ENCODE measurements around the gene SDCCAG8. TPM values are rescaled to one million over a fixed set of nuclear protein-coding genes. Genes with fewer than 3 reads are reported as not detected.

Gene SDCCAG8
- total and polyA plus RNA-seq, 2 of the 8 experiments (the other 6 are each of a cell fraction or from before 2014, with no cell fraction given), result 15.6 to 21.0 TPM

DNA sequence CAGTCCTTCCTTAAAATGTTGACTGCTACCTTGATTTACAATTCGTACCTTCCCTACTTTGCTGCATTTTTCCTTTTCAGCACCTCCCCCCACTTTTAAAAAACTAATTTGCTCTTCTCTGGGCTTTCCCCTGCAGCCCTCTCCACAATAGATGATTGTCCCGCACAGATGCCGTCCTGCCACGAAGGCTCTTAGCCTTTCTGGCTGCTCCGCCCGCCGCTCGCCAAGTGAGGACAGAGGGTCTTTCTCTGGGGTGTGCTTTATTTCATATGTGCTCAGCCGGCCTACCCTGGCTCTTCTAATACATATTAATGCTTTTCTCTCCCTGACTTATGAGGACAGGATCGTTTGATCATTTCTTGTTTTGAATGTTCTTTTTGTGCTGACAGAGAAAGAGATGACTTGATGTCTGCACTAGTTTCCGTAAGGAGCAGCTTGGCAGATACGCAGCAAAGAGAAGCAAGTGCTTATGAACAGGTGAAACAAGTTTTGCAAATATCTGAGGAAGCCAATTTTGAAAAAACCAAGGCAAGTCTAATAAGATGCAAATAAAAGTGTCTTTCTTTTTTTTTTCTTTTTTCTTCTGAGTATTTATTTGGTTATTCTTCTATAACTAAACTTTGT is 60.6 kb downstream of the SDCCAG8 start:
- no peaks in the 10 kb centered on the region for H3K27me3 ChIP-seq (replicated peaks in 1 of 4; ENCODE audit: control insufficient read depth in 3 of 4, extremely low read depth in 1 of 4, insufficient read depth in 3 of 4, low read length in 3 of 4)
- H2BK12ac ChIP-seq (ENCODE audit: low read depth, low read length), result no peak overlapping the region
- H3K18ac ChIP-seq (ENCODE audit: extremely low read depth, low read length), result no peak overlapping the region
- peak overlapping the region; percentile 18 to 57 for H3K4me2 ChIP-seq (ENCODE audit: insufficient read depth in 1 of 2, low read depth in 2 of 2, low read length in 2 of 2)
- peak overlapping the region; percentile 19; the same call in 1 of the 2 replicates for H3K27ac ChIP-seq (ENCODE audit: low read depth, low read length)
- no peaks in the 10 kb centered on the region for H3K79me2 ChIP-seq (ENCODE audit: control insufficient read depth in 1 of 2, insufficient read depth in 2 of 2, low read length in 2 of 2)
- H3K4ac ChIP-seq (replicated peaks; ENCODE audit: insufficient read length, low read depth, low read length), result peak overlapping the region; percentile 0
- ChIA-PET POLR2A (ENCODE audit: partially characterized antibody) (interaction anchor here (0.7 kb wide), 1 partner anchor 21 kb away, joined by 3 read pairs; no protein-coding TSS in a partner anchor), CTCF (ENCODE audit: partially characterized antibody) (no interaction called here)
- H4K91ac ChIP-seq (replicated peaks; ENCODE audit: insufficient read length, low read length), result no peak overlapping the region
- no peak overlapping the region for H2BK20ac ChIP-seq (ENCODE audit: low read length)
- H3K4me1 ChIP-seq (replicated peaks in 1 of 4; ENCODE audit: control insufficient read depth in 3 of 4, insufficient read depth in 4 of 4, low read length in 3 of 4), result peaks cover 0 to 4% (median 1%) of the 10 kb centered on the region in 4 experiments; a peak in 3 of 7 replicates
- no peak overlapping the region for H3K23ac ChIP-seq (ENCODE audit: insufficient read length)
- H3K9ac ChIP-seq (replicated peaks in 1 of 4; ENCODE audit: extremely low read depth in 1 of 4, low read depth in 3 of 4, low read length in 3 of 4), result no peak overlapping the region
- H4K20me1 ChIP-seq (replicated peaks in 1 of 2; ENCODE audit: control insufficient read depth in 1 of 2, insufficient read depth in 2 of 2, low read length in 2 of 2), result no peaks in the 10 kb centered on the region
- H3K14ac ChIP-seq (ENCODE audit: insufficient read length), result no peak overlapping the region
- no peak overlapping the region for H4K8ac ChIP-seq (ENCODE audit: extremely low read depth, insufficient read depth, low read length)
- no peak overlapping the region for H4K5ac ChIP-seq (ENCODE audit: insufficient read length, low read depth, low read length)
- no peaks in the 10 kb centered on the region for H3K79me1 ChIP-seq (ENCODE audit: low read depth, low read length)
- peak overlapping the region in 1 of 4 experiments; percentile 35; a peak in 2 of 8 replicates for H3K4me3 ChIP-seq (ENCODE audit: extremely low read depth in 1 of 4, insufficient read depth in 2 of 4, low read depth in 3 of 4, low read length in 4 of 4)
- H3K9me3 ChIP-seq (ENCODE audit: insufficient read depth in 2 of 2, low read depth in 1 of 2, low read length in 1 of 2), result no peaks in the 10 kb centered on the region
- H2BK5ac ChIP-seq (ENCODE audit: low read depth, low read length), result no peak overlapping the region
- no peak overlapping the region for H2BK120ac ChIP-seq (replicated peaks; ENCODE audit: low read depth, low read length)
- DNase-seq (ENCODE audit: low read depth in 1 of 2, low spot score in 2 of 2) (peak in 1 of 2 experiments; percentile 13), FAIRE-seq (no peak)
- H3K23me2 ChIP-seq (ENCODE audit: low read depth, low read length), result no peaks in the 10 kb centered on the region
- H2AK5ac ChIP-seq (ENCODE audit: low read depth, low read length), result no peak overlapping the region
- 0 out of 2 replicates have a peak overlapping the region, but pooled peaks have one; percentile 25 for H2BK15ac ChIP-seq (ENCODE audit: low read length)
- H3K56ac ChIP-seq (replicated peaks; ENCODE audit: insufficient read length, low read depth, low read length), result no peak overlapping the region
- WGBS, 2 experiments (ENCODE audit: extremely low coverage in 1 of 2, insufficient coverage in 1 of 2, insufficient read length in 1 of 2, insufficient replicate concordance in 2 of 2, low coverage in 1 of 2, low lambda C conversion rate in 2 of 2, missing lambda C conversion rate in 1 of 2), result 36% methylated on average over 12 of the region's 12 CpGs; no CpG with 5 or more reads in 1 of the 2 experiments
- H3K36me3 ChIP-seq (ENCODE audit: control insufficient read depth in 2 of 4, insufficient read depth in 4 of 4, low read length in 3 of 4), result no peaks in the 10 kb centered on the region
- no peak overlapping the region; the same call in 1 of the 2 replicates for H2AFZ ChIP-seq (ENCODE audit: low read length)
- TF ChIP-seq, protein P1, sequence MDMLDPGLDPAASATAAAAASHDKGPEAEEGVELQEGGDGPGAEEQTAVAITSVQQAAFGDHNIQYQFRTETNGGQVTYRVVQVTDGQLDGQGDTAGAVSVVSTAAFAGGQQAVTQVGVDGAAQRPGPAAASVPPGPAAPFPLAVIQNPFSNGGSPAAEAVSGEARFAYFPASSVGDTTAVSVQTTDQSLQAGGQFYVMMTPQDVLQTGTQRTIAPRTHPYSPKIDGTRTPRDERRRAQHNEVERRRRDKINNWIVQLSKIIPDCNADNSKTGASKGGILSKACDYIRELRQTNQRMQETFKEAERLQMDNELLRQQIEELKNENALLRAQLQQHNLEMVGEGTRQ (IDR thresholded peaks at IDR 0.05; ENCODE audit: low read length), result no peak
- TF ChIP-seq, protein P2, sequence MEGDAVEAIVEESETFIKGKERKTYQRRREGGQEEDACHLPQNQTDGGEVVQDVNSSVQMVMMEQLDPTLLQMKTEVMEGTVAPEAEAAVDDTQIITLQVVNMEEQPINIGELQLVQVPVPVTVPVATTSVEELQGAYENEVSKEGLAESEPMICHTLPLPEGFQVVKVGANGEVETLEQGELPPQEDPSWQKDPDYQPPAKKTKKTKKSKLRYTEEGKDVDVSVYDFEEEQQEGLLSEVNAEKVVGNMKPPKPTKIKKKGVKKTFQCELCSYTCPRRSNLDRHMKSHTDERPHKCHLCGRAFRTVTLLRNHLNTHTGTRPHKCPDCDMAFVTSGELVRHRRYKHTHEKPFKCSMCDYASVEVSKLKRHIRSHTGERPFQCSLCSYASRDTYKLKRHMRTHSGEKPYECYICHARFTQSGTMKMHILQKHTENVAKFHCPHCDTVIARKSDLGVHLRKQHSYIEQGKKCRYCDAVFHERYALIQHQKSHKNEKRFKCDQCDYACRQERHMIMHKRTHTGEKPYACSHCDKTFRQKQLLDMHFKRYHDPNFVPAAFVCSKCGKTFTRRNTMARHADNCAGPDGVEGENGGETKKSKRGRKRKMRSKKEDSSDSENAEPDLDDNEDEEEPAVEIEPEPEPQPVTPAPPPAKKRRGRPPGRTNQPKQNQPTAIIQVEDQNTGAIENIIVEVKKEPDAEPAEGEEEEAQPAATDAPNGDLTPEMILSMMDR (IDR thresholded peaks at IDR 0.05; ENCODE audit: control extremely low read depth in 1 of 3, insufficient read depth in 1 of 3, low read depth in 1 of 3, low read length in 3 of 3), result no peak
- no peak for TF ChIP-seq YY1 (IDR thresholded peaks at IDR 0.05; ENCODE audit: low read depth, low read length)
- no peak for TF ChIP-seq JUN (IDR thresholded peaks at IDR 0.05; ENCODE audit: low read depth, low read length)
- no peak for TF ChIP-seq CBX8 (IDR thresholded peaks at IDR 0.05; ENCODE audit: borderline replicate concordance, low read depth, low read length)
- no peak for TF ChIP-seq RXRA (IDR thresholded peaks at IDR 0.05; ENCODE audit: insufficient read depth, low read depth, low read length)
- TF ChIP-seq TBP (IDR thresholded peaks at IDR 0.05; ENCODE audit: low read depth, low read length), result no peak
- no peak for TF ChIP-seq NRF1 (IDR thresholded peaks at IDR 0.05; ENCODE audit: low read depth, low read length)
- TF ChIP-seq, protein P3, sequence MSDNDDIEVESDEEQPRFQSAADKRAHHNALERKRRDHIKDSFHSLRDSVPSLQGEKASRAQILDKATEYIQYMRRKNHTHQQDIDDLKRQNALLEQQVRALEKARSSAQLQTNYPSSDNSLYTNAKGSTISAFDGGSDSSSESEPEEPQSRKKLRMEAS (IDR thresholded peaks at IDR 0.05), result no peak

Measured in H1 (cell line).